ENCODE results near the gene FLYWCH2.

Gene FLYWCH2

DNA sequence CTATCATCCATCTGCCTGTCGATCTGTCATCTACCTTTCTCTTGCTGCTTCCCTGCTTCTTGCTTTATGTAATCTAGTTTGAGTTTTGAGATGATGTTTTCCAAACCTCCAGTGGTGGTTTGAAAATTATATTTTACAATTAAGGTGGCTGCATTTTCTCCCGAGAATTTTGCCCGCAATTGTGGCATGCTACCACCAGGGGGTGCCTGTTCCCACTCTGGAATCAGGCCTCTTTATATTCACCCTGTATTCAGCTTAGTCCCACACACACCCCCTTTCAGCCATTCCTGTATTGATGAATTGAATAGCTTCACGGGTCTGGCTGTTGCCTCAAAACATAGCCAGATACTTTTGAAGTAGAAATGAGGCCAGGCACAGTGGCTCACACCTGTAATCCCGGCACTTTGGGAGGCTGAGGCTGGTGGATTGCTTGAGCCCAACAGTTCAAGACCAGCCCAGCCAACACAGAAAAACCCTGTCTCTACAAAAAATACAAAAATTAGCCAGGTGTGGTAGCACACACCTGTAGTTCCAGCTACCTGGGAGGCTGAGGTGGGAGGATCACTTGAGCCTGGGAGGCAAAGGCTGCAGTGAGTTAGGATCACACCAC lies 28.2 kb upstream of the FLYWCH2 start:
- TF ChIP-seq, protein P1, sequence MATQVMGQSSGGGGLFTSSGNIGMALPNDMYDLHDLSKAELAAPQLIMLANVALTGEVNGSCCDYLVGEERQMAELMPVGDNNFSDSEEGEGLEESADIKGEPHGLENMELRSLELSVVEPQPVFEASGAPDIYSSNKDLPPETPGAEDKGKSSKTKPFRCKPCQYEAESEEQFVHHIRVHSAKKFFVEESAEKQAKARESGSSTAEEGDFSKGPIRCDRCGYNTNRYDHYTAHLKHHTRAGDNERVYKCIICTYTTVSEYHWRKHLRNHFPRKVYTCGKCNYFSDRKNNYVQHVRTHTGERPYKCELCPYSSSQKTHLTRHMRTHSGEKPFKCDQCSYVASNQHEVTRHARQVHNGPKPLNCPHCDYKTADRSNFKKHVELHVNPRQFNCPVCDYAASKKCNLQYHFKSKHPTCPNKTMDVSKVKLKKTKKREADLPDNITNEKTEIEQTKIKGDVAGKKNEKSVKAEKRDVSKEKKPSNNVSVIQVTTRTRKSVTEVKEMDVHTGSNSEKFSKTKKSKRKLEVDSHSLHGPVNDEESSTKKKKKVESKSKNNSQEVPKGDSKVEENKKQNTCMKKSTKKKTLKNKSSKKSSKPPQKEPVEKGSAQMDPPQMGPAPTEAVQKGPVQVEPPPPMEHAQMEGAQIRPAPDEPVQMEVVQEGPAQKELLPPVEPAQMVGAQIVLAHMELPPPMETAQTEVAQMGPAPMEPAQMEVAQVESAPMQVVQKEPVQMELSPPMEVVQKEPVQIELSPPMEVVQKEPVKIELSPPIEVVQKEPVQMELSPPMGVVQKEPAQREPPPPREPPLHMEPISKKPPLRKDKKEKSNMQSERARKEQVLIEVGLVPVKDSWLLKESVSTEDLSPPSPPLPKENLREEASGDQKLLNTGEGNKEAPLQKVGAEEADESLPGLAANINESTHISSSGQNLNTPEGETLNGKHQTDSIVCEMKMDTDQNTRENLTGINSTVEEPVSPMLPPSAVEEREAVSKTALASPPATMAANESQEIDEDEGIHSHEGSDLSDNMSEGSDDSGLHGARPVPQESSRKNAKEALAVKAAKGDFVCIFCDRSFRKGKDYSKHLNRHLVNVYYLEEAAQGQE (IDR thresholded peaks at IDR 0.05; ENCODE audit: insufficient read depth in 1 of 2, low read depth in 2 of 2, low read length in 2 of 2): no peak
- no peak for TF ChIP-seq FOXP2 (optimal IDR thresholded peaks at IDR 0.05; ENCODE audit: borderline replicate concordance, extremely low read depth, extremely low read length, insufficient read depth)

DNA sequence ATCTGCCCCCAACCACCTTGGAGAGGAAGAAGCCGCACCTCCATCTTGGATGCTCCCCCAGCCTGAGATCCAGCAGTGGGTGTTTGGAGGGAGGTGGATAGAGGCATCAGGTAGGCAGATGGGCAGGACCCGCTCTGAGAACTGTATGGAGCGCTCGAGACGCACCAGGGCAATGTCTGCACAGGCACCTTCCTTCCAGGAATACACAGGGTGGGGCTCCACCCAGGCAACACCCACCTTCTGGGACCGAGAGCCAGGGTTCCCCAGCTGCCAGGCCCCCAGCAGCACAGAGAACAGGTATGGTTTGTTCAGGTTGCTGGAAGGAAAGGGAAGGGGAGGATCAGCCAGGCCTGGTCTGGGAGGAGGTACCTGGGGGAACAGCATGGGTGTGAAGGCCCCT lies 27.5 kb upstream of the FLYWCH2 start:
- TF ChIP-seq POLR2AphosphoS5 (IDR thresholded peaks at IDR 0.05; ENCODE audit: low read depth, low read length) (no peak), TAF1 (IDR thresholded peaks at IDR 0.05; ENCODE audit: borderline replicate concordance, insufficient read depth, low read length) (no peak), FOXP2 (optimal IDR thresholded peaks at IDR 0.05; ENCODE audit: borderline replicate concordance, extremely low read depth, extremely low read length, insufficient read depth) (no peak), SIN3A (IDR thresholded peaks at IDR 0.05; ENCODE audit: borderline replicate concordance, insufficient read depth, low read length) (no peak)
- TF ChIP-seq, protein P1 (IDR thresholded peaks at IDR 0.05; ENCODE audit: insufficient read depth in 1 of 2, low read depth in 2 of 2, low read length in 2 of 2): no peak

DNA sequence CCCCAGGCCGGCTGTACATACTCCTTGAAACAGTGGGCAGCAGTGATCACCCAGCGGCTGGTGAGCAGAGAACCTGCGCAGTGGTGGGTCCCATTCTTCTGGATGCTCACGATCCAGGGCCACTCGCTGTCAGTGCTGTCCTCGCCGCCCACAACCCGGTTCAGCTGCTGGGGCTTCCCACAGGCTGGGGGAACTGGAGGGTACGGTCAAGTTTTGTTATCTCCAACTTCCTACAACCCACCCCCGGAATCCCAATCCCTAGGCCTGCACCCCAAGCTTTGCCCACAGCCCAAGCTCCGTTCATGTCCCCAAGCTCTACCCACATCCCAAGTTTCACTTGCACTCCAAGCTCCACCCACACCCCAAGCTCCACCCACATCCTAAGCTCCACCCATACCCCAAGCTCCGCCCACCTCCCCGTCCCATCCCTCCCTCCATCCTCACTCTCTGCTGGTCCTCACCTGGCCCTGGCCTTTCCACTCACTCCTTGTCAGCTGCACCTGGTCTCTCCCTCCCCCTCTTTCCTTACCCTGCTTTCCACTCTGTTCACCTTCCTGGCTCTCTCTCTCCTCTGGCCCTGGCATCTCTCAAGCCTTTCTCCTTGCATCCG lies 26.8 kb upstream of the FLYWCH2 start:
- no peak for TF ChIP-seq SIN3A (IDR thresholded peaks at IDR 0.05; ENCODE audit: borderline replicate concordance, insufficient read depth, low read length)

DNA sequence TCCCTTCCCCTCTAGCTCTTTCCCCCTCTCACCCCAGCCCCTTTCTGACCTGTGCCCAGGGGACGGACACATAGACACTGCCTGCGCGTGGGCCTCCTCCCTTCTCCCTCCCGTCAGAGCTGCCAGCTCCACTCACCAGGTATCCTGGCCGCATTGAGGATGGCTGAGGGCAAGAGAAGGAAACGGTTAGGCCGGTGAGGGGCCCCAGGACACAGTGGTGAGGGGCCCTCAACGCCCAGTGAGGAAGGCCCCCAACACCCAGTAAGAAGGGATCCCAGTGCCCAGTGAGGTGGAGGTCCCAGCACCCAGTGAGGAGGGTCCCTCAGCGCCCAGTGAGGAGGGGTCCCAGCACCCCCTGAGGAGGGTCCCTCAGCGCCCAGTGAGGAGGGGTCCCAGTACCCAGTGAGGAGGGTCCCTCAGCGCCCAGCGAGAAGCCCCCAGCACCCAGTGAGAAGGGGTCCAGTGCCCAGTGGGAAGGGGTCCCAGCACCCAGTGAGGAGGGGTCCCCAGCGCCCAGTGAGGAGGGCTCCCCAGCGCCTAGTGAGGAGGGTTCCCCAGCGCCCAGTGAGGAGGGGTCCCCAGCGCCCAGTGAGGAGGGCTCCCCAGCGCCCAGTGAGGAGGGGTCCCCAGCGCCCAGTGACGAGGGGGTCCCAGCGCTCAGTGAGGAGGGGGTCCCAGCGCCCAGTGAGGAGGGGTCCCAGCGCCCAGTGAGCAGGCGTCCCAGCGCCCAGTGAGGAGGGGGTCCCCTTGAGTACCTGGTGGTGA lies 26.1 kb upstream of the FLYWCH2 start:
- TF ChIP-seq TAF1 (IDR thresholded peaks at IDR 0.05; ENCODE audit: borderline replicate concordance, insufficient read depth, low read length): no peak
- no peak for TF ChIP-seq SIN3A (IDR thresholded peaks at IDR 0.05; ENCODE audit: borderline replicate concordance, insufficient read depth, low read length)
- TF ChIP-seq, protein P1 (IDR thresholded peaks at IDR 0.05; ENCODE audit: insufficient read depth in 1 of 2, low read depth in 2 of 2, low read length in 2 of 2): no peak
- TF ChIP-seq POLR2AphosphoS5 (IDR thresholded peaks at IDR 0.05; ENCODE audit: low read depth, low read length): no peak
- no peak for TF ChIP-seq FOXP2 (optimal IDR thresholded peaks at IDR 0.05; ENCODE audit: borderline replicate concordance, extremely low read depth, extremely low read length, insufficient read depth)

DNA sequence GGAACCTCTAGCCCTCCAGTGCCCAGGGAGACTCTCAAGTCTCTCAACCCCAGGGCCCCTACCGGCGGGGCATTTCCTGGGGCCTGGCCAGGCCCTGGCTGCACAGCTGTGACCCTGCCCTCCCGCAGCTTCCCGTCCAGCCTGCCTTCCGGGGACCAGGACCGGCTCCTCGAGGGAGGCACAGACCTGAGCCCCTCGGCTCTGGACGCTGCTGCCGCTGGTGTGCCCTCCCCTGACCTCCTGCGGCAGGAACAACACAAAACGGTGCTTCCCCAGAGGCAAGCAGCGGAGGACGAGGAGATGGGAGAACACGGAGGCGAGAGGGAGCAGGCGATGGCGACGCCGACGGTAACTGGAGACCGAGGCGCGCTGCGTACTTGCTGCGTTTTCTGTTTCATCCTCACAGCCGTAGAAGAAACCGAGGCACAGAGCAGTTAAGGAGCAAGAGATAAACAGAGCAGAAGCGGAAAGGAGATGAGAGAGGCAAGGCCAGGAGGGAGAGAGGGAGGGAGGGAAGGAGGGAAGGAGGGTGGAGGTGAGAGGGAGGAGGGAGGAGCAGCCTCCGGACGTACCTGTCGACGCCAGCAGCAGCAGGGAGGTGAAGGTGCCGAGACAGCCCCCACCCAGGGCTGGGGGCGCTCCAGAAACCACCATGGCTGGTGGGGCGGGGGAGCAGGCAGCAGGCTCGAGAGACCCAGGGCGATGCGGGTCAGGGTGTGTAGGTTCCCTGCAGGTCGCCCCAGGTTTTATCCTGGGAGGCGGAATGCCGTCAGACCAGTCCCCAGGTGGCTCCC lies 25.4 kb upstream of the FLYWCH2 start, which contains the start of gene PRSS22:
Gene PRSS22, minus strand, starts transcription at position 720 of the 794 bp plus-strand sequence. Its CDS starts 66 bp downstream, at position 654.
- TF ChIP-seq TAF1 (IDR thresholded peaks at IDR 0.05; ENCODE audit: borderline replicate concordance, insufficient read depth, low read length): no peak
- no peak for TF ChIP-seq SIN3A (IDR thresholded peaks at IDR 0.05; ENCODE audit: borderline replicate concordance, insufficient read depth, low read length)
- no peak for TF ChIP-seq POLR2AphosphoS5 (IDR thresholded peaks at IDR 0.05; ENCODE audit: low read depth, low read length)
- TF ChIP-seq, protein P1 (IDR thresholded peaks at IDR 0.05; ENCODE audit: insufficient read depth in 1 of 2, low read depth in 2 of 2, low read length in 2 of 2): no peak
- TF ChIP-seq FOXP2 (optimal IDR thresholded peaks at IDR 0.05; ENCODE audit: borderline replicate concordance, extremely low read depth, extremely low read length, insufficient read depth): no peak

All from PFSK-1 (cell line).